RPMI7951 (cell line): ENCODE measurements around the gene CENPP. TPM values are rescaled to one million over a fixed set of nuclear protein-coding genes. Genes with fewer than 3 reads are reported as not detected.

ENCODE experiments used
- DNase-seq: peaks from one replicate; pipeline ENCODE4 v3.0.0-alpha.2; 2012; ENCODE audit warnings: low read depth
- total RNA-seq: library from RNA; depleted of rRNA; stranded (reverse); fragments of >200 nt; shearing (Covaris generic); gene quantifications from 2 replicates; pipeline ENCODE4 v1.2.3, GENCODE V29; 2014

The CENPP gene
- total RNA-seq, 1 experiment from 2014 or later, result 17.8 TPM

DNA sequence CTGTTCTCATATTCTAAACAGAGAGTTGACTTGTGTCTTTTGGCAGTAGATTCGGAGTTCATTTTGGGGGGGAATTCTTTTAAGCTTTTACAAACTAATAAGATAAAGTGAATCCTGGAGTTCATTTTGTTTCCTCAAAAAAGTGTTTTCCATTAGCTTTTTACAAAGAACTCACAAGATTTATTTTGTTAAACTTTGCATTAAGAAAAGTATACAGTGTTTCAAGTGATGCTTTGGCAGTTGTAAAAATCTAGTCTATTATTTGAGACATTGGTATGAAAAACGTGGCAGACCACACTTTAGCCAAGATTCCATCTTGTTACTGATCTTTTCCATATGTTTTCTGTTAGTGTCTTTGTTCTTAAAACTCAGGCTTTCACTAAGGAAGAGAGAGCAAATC lies 99.7 kb downstream of the CENPP start:
- DNase-seq, result peak; percentile 8

DNA sequence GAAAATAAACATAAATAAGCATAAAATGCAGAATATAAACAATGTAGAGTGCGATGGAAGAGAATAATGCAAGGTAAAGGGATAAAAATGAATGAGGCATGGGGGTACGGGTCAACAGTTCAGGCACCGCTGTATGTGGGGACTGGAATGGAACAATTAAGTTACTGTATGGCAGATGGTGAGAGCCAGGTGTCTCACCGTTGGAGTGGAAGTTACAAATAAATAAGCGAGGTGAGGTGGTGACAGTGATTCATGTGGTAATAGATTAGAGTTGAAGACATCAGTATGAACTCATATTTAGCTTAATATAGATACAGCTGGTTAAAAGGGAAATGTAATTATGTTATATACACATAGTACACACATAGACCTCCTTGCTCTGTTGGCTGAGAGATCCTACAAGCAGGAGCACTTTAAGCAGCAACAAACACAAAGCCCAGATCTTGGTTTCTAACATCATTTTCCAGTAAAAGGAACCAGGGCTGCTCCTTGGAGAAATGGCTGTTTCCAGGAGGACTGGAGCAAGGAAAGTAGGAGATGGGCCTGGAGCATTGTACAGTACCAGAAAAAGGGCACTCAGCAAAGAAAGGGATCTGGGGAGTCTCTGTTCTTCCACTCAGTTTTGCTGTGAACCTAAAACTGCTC lies 100.9 kb downstream of the CENPP start:
- DNase-seq, result no peak

DNA sequence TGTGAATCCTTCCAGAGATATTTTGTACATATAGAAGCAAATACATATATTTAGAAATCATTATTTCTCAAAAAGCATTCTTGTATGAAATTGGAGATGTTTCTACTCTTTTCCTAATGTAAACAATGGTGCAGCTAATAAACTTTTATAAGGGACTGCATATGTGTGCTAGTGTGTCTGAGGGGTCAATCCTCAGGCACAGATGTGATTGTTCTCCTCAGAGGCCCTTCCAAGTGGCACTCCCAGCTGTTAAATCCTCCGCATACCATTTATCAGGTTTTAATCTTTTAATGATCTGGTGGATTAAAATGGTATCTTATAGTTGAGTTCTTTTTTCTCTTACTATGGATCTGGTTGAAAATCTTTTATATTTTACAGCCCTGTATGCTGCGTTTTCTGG lies 104.1 kb downstream of the CENPP start:
- no peak for DNase-seq

DNA sequence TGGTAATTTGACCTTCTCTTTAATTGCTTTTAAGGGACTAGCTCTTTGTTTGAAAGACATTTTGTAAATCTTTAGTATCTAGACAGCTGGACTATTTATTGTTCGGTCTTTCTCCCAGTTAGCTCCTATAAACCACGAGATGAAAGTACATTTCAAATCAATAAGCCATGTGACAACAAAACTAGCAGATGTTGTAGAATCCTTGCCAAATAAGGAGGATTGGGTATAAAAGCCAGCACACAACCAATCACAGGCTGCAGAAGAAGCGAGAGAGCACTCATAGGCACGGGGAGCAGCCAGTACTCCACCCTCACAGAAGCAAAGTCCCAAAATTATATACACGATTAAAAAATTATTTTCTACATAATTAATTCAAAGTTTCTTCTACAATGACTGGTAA lies 106.6 kb downstream of the CENPP start:
- no peak for DNase-seq

DNA sequence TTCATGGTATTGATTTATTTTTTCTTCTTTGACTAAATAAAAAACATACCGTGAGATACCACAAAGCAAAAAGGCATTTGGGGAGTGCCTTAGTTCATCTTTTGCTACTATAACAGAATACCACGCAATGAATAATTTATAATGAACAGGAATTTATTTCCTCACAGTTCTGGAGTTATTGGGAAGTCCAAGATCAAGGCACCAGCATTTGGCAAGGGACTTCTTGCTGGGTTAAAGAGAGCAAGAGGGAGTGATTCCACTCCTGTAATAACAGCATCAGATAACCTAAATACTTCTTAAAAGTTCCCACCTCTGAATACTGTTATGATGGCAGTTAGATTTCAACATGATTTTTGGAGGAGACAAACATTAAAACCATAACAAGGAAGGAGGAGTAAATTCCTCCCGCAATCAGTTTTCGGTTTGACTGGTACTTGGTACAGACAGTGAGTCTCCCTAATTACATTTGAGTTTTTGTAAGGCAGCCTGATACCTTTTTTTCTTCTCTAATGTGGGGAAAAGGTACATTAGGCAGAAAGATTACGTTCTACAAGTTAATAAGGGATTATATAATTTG lies 107.3 kb downstream of the CENPP start:
- DNase-seq, result no peak

DNA sequence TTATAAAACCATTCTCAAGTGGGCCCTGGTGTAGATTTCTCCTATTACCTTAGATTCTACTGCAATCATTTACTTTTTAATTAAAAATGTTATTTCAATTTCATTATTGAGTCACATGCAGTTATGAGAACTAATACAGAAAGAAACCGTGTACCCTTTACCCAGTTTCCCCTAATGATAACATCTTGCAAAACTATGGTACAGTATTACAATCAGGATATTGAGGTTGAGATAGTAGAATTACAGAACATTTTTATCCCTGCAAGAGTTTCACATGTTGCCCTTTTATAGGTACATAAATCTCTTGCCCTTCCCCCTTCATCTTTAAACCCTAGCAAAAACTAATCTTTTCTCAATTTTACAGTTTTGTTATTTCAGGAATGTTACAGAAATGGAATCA lies 109.5 kb downstream of the CENPP start:
- no peak for DNase-seq

DNA sequence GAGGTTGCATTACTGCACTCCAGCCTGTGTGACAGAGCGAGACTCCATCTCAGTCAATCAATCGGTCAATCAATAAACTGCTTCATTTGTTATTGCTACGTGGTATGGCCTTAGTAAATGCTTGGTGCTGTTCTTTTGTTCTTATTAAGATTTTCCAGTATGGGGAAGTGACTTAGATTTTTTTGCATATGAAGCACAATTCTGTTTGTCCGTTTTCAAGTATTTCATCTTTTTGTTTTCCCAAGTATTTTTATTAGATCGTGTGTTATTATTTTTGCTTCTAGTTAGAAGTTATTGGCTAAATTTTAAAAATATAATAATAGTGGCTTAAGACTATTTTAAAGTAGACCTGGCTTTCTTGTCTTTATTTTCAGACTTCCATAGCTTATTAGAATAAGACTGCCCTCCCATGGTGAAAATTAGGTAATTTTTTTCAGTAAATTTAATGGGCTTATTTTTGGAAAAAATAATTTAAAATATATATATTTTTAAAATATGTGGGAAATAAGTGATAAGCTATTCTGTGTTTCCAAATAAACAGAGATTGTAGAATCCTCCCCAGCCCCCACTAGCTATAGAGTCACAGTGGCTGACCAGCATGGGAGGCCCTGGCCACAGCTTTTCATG lies 113.3 kb downstream of the CENPP start:
- peak; percentile 9 for DNase-seq

DNA sequence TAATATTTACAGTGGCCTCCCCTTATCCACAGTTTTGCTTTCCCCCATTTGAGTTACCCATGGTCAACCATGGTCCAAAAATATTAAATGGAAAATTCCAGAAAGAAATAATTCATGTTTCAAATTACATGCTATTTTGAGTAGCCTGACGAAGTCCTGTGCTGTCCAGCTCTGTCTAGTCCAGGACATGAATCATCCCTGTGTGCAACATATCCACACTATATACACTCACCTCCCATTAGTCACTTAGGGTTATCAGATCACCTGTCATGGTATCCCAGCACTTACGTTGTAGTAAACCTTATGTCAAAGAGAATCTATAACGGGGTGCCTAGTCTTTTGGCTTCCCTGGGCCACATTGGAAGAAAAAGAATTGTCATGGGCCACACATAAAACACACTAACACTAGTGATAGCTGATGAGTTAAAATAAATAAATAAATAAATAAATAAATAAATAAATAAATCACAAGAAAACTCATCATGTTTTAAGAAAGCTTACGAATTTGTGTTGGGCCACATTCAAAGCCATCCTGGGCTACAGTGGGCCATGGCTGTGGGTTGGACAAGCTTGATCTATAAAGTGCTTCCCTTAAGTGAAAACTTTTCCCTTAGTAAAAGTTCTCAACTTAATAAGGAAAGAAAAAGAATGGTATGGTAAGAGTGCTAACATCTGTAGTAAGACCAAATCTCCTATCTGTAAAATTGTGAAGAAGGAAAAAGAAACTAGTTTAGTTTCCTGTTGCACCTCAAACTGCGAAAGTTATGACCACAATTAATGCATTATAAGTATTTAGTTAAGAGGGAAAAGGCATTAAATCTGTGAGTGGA lies 114.4 kb downstream of the CENPP start:
- DNase-seq, result peak; percentile 37

DNA sequence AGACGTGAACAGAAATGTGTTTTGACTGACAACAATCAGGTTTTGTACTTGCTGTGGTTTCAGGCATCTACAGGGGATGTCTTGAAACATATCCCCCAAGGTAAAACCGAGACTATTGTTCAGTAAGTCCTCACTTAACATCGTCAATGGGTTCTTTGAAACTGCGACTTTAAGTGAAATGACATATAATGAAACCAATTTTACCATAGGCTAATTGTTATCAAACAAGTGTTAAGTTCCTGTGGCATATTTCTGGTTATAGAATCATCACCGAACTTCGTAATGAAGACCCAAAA lies 114.9 kb downstream of the CENPP start:
- no peak for DNase-seq

DNA sequence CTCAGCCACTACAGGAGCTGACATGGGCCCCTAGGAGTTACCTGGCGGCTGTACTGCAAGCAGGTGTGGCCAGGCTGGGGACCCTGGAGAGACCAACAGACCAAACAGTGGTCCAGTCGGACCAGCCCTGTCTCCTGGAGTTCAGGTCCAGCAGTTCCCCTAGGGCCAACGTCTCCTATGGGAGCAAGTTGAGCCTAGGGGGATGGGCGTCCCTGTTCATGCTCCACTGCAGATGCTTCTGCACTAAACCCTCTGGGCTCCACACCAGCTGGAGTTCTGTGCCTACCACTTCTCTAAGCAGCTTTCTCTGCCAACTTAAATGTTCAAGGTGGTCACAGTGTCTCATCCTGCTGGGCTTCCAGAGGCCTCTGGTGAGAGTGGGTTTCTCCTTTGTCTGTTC lies 119.1 kb downstream of the CENPP start:
- DNase-seq, result no peak

DNA sequence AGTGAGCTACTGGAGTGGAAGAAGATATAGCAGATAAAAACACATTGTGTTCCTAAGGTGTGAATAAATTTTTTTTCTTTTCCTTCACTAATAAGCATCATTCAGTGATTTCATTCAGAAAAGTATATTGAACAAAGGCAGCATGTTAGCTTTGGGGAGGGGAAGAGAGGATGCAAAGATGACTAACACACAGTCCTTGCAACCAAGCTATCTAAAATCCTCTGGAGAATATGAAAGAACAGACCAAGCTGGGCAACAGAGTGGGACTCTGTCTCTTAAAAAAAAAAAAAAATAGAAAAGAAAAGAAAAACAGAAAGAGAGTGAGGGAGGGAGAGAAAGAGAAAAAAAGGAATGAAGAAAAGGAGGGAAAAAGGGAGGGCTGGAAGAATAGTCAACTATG lies 120.8 kb downstream of the CENPP start:
- DNase-seq, result no peak

DNA sequence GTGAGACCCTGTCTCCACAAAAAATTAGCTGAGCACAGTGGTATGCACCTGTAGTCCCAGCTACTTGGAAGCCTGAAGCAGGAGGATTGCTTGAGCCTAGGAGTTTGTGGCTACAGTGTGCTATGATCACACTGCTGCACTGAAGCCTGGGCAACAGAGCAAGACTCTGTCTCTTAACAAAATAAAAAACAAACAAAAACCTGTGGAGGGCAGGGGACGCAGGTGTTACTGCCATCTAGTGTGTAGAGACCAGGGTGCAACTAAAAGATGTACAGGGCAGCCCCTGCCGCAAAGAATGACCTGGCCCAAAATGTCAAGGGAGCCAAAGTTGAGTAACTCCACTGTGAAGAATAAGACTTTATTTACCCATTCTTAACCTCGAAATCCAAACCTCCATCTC lies 129.5 kb downstream of the CENPP start:
- no peak for DNase-seq

DNA sequence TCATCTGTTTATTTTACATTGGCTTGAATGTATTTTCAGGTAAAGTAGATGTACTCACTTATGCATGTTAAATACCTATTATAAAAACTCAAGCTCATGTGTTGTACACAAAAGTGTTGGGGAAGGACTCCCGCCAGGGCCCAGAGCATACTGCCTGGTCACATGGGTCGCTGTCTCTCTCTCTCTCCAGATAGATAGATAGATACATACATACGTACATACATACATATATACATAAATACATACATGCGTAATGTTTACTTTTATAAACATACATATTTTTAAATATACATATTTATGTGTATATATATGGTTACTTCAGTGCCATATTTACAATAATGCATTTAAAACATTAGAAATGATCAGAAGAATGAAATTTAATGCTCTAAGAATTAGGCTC lies 131.8 kb downstream of the CENPP start:
- no peak for DNase-seq

DNA sequence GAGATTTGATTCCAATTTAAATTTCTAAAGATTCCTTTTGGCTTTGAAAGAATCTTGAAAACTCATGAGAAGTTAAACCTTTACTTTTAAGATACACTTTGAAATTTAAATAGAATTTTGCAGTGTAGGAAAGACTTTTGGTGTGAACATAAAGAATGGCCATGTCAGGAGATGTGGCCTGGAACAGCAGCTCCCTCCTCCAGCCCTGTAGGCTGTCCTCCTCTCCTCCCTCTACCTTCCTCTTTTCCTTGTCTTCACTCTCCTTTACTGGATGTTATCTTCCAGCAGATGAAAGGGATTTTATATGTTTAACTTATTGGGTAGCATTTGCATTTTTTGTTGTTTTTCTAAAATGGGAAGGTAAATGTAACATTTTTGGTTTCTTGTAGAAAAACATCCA lies 137.6 kb downstream of the CENPP start:
- no peak for DNase-seq

DNA sequence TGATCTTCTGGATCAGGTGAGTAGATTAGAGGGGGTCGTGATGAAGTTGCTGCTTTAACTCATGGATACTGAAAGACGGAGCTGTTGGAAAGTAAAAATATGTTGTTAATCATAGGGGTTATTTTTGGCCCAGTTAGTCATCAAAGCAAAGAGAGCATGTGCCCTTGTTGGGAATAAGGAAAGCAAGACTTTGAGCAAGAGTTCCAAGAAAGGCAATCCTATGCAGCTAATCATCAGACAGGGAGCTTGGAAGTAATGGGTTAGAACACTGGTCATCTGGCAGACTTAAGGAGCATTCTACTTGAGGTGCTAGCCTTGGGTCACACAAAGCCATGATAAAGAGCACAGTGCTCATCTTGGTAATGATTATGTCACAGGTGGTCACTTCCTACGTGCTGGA lies 138.2 kb downstream of the CENPP start:
- DNase-seq, result peak; percentile 81

DNA sequence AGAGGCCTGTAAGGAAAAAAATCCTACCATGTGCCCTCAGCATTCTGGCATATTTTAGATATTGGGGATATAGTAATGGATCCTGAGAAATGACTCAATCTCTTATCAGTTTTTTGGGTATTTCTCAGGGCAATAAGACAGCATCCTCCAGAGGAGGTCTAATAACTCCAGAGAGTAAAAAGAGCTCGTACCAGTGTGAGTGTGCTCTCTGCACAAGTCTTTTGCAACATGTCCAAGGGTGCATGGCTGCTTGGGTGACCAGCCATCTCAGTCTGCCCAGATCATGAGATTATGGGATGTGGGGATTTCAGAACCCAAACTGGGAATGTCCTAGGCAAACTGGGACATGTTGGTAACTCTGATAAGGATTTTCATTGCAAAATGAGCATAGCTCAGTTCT lies 141.3 kb downstream of the CENPP start:
- DNase-seq, result no peak

DNA sequence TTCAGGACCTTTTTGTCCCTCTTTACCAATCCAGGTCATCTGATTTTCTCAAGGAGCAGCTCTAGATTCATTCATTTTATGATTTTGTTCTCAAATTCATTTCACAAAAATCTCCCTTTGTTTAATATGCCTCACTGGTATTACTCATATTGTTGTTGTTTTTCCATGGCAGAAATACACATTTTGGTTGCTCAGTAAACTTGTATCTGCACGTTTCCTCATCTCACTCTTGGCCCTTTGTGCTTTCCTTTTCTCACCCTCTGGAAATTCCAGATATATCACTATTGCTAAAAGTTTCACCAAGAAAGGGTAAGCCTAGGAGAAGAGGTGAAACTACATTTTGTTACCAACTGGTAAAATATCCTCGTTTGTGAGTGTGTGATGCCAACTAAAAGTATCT lies 141.8 kb downstream of the CENPP start:
- DNase-seq, result no peak

DNA sequence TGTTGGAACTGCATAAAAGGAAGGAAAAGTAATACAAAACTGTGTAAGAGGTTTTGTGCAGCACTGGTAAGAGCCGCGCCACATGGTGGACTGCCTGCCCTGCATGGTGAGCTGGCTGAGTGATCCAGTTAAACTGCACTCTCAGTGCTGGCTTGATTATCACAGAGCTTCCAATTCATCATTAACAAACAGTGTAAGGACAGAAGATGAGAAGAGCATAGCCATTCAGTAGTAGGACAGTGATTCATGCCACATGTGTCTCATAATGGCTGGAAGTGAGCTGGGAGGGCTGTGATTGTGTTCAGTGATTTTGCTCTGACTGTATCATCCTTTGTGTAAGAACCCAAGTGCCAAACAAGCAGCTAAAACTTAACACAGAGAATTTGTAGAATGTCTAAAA lies 142.5 kb downstream of the CENPP start:
- DNase-seq, result peak; percentile 38

DNA sequence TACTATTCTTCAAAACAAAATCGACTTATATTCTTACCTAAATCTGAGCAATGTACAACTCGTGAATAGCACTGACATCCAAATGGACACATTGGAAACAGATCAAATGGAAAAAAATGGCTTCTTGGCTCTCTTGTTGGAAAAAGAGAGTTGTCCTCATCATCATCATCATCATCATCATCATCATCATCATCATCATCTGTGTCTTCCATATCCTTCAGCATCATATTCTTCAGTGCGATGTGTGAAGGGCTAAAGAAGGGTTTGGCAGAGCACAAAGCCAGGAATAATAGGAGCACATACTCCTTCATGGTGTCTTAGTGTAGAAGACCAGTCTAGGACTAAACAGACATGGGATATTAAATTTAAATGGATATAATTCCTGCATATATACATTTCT lies 148.8 kb downstream of the CENPP start:
- no peak for DNase-seq

DNA sequence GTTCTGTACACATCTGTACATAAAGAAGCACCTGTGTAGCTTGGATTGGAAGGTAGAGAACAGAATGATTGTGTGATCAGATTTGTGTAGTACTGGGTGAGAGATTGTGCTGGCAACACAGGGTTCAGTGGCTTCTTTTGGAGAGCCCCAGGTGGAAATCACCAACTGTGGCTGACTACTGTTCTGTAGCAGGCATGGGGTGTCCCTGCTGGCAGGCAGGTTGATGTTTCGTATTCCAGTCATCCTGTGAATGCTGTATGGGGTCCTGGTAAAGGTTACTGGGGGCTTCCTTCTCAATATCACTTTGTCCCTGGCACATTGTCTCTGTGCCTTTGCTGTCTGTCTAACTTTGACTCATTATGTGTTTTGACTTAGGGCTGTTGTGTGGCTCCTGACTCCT lies 151.2 kb downstream of the CENPP start:
- no peak for DNase-seq

DNA sequence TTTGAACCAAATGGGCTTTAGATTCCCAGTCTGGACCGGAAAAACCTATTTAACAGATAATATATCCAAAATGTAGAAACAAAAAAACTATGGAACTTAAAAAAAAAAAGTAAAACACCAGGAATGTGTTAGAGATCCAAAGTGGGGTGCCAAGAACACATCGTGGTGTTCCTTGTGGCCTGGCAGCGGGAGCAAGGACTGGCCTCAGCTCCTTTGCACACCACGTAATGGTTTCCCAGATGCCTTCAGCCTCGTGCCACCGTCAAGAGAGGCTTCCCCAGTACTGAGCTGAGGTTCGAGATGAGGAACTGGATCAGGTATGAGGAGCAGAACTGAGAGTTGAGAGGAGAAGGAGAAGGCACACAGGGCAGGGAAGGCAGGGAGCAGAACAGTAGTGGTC lies 153.0 kb downstream of the CENPP start:
- DNase-seq, result no peak

DNA sequence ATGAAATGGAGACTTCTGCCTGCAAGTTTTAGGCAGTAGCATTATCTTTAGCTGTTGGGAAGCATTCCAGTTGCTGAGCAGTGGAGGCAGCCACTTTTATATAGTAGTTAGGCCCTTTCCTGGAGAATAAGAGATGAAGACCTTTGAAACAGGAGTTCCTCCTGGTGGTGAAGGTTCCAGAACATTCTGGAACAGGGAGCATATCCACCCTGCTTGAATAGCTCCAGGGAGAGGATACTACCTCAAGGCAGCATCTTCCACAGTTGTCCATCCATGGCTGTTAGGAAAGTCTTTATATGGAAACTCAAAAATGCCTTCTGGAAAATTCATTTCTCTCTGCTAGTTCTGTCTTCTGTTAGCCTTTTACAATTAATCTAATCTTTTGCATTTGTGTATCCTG lies 153.6 kb downstream of the CENPP start:
- DNase-seq, result no peak

DNA sequence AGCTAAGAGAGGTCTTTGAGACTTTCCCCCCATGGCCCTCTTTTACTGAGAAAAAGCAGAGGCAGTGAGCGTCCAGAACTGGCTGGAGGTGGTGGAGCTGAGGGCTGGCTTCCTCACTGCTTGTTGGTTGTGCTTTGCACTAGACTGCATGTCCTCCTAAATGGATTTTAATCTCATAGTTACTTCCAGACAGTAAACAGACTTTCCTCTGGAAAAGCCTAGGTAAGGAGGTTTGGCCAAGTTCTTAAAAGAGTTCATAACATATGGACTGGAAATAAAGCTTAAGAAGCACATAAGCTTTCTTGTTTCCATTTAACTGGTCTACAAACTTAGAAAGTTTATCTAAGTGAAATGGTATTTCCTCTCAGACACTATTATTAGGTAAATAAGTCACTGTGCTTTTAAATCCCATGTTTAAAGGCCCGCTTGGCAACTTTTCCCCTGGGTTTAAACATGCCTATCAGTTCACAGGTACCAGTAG lies 154.6 kb downstream of the CENPP start:
- DNase-seq, result no peak
